Smooth muscle cell (in vitro differentiated cells): ENCODE data around the gene ANXA6. TPM values are rescaled to one million over a fixed set of nuclear protein-coding genes. Genes with fewer than 3 reads are reported as not detected.

ENCODE experiments used
- DNase-seq: peaks from one replicate; lab custom pipeline; 2025; ENCODE audit not compliant: unreplicated experiment; lab: John Stamatoyannopoulos, UW
- H2AFZ ChIP-seq: fragments of 200-600 bp; sonication (generic); 2 replicates; pipeline ENCODE4 v1.6.0; 2016; ENCODE audit warnings: antibody characterized with exemption, low read depth, mild to moderate bottlenecking
- H3F3A ChIP-seq: fragments of 200-600 bp; sonication (generic); 2 replicates; pipeline ENCODE4 v1.6.0; 2017; ENCODE audit warnings: antibody characterized with exemption, low read depth
- H3K27ac ChIP-seq: fragments of 200-600 bp; sonication (generic); 2 replicates; pipeline ENCODE4 v1.5.1; 2016; ENCODE audit warnings: low read depth, mild to moderate bottlenecking
- H3K27me3 ChIP-seq: fragments of 200-600 bp; sonication (generic); 2 replicates; pipeline ENCODE4 v1.6.1; 2016; ENCODE audit warnings: low read depth, mild to moderate bottlenecking
- H3K36me3 ChIP-seq: fragments of 200-600 bp; sonication (generic); 2 replicates; pipeline ENCODE4 v1.5.1; 2016; ENCODE audit warnings: low read depth
- H3K4me1 ChIP-seq: fragments of 200-600 bp; sonication (generic); 2 replicates; pipeline ENCODE4 v1.5.1; 2016; ENCODE audit warnings: low read depth
- H3K4me2 ChIP-seq: fragments of 200-600 bp; sonication (generic); 2 replicates; pipeline ENCODE4 v1.6.0; 2016; ENCODE audit warnings: mild to moderate bottlenecking
- H3K4me3 ChIP-seq: fragments of 200-600 bp; sonication (generic); 2 replicates; pipeline ENCODE4 v1.5.1; 2016; ENCODE audit warnings: mild to moderate bottlenecking
- H3K79me2 ChIP-seq: fragments of 200-600 bp; sonication (generic); 2 replicates; pipeline ENCODE4 v1.6.0; 2016; ENCODE audit warnings: low read depth, mild to moderate bottlenecking
- H3K9ac ChIP-seq: fragments of 200-600 bp; sonication (generic); 2 replicates; pipeline ENCODE4 v1.6.0; 2016; ENCODE audit warnings: low read depth
- H3K9me3 ChIP-seq: fragments of 200-600 bp; sonication (generic); replicated peaks from 2 replicates; pipeline ENCODE4 v1.5.1; 2016; ENCODE audit warnings: low read depth
- H4K20me1 ChIP-seq: fragments of 200-600 bp; sonication (generic); 2 replicates; pipeline ENCODE4 v1.6.0; 2016; ENCODE audit warnings: low read depth
- WGBS: methylation state at CpG from one replicate; pipeline ENCODE4 v1.1.7; 2016; ENCODE audit warnings: low lambda C conversion rate; 5-methylcytosine and 5-hydroxymethylcytosine counted together
- polyA plus RNA-seq: library from polyadenylated mRNA; unstranded; fragments of >200 nt; fragmentation: Nextera tagmentation; extraction: Ambion mirVana; gene quantifications from 2 replicates; pipeline ENCODE4 v1.2.1, GENCODE V29; 2016
- total RNA-seq: library from RNA; depleted of rRNA; stranded (reverse); fragments of >200 nt; gene quantifications from 2 replicates; pipeline ENCODE4 v1.2.3, GENCODE V29; 2014
- TF ChIP-seq, protein P1 (sequence below): fragments of 200-600 bp; sonication (generic); IDR thresholded peaks from 2 replicates; pipeline ENCODE4 v1.5.1; 2017; ENCODE audit warnings: borderline replicate concordance, mild to moderate bottlenecking, antibody characterized with exemption; ENCODE audit not compliant: insufficient read depth, poor library complexity, severe bottlenecking

Gene ANXA6
- total and polyA plus RNA-seq, 2 experiments from 2014 or later, result 264 to 279 TPM

DNA sequence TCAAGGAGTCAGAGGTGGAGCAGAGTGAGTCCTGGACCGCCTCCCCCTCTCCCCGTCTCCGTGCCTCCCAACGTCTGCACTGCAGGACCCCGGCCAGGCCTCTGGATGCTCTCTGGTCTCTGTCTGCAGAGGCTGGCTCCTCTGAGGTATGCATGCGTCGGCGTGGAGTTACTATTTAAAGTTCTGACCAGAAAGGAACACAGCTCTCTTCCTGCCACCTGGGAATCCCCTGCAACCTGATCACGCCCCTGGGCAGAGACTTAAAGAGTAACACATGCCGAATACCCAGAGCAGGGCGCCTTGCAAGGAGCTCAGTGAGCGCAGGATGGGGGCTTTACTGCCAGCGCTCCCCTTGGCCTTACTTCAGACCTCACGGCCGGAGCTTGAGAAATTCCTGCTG lies 16.0 kb downstream of the ANXA6 start:
- H4K20me1 ChIP-seq, result peaks cover 99% of the 10 kb centered on the region
- H3K4me3 ChIP-seq, result no peak overlapping the region
- no peak overlapping the region for H3K4me2 ChIP-seq
- H2AFZ ChIP-seq, result no peak overlapping the region
- H3K79me2 ChIP-seq, result peaks cover 59% of the 10 kb centered on the region
- DNase-seq, result no peak
- peak overlapping the region; percentile 38 for H3K27ac ChIP-seq
- H3K36me3 ChIP-seq, result peaks cover 5% of the 10 kb centered on the region
- no peaks in the 10 kb centered on the region for H3K27me3 ChIP-seq
- H3K4me1 ChIP-seq, result peaks cover 8% of the 10 kb centered on the region
- no peaks in the 10 kb centered on the region for H3F3A ChIP-seq
- H3K9me3 ChIP-seq, result no peaks in the 10 kb centered on the region
- no peak overlapping the region for H3K9ac ChIP-seq
- WGBS, result 60% methylated on average over 15 of the region's 15 CpGs
- TF ChIP-seq, protein P1, sequence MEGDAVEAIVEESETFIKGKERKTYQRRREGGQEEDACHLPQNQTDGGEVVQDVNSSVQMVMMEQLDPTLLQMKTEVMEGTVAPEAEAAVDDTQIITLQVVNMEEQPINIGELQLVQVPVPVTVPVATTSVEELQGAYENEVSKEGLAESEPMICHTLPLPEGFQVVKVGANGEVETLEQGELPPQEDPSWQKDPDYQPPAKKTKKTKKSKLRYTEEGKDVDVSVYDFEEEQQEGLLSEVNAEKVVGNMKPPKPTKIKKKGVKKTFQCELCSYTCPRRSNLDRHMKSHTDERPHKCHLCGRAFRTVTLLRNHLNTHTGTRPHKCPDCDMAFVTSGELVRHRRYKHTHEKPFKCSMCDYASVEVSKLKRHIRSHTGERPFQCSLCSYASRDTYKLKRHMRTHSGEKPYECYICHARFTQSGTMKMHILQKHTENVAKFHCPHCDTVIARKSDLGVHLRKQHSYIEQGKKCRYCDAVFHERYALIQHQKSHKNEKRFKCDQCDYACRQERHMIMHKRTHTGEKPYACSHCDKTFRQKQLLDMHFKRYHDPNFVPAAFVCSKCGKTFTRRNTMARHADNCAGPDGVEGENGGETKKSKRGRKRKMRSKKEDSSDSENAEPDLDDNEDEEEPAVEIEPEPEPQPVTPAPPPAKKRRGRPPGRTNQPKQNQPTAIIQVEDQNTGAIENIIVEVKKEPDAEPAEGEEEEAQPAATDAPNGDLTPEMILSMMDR, result no peak

DNA sequence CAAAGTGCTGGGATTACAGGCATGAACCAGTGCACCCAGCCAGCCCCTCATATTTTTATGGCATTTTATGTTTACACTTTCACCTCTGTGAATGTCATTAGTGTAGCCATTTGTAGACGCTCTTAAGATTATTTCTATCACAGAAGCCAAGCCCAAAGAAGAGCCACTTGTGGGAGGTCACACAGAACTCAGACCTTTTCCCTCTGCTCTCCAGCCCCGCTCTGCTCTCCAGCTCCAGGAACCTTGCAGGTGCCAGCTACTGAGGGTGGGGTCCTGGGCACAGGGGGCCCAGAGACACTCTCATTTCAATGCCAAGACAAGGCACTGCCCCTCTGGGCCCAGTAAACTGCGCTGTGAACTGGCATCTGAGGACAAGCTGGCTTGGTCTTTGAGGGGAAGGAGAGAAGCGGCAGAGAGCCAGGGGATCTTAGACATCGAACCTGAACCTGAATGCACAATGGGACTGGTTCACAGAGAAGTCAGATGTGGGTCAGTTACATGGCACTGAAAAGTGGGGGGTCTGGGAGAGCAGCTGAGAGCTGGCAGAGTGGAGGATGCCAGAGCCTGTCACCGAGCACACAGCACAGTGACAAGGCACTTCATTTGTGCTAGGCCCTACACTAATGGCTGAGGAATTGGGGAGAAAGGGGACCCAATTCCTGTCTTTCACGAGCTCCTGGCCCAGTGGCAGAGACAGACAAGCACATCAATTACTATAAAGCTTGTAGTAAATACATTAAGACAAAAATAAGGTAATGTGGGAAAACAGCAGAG lies 16.7 kb downstream of the ANXA6 start:
- no peaks in the 10 kb centered on the region for H3K27me3 ChIP-seq
- peaks cover 8% of the 10 kb centered on the region for H3K4me1 ChIP-seq
- no peak overlapping the region for H3K27ac ChIP-seq
- peaks cover 5% of the 10 kb centered on the region for H3K36me3 ChIP-seq
- peaks cover 53% of the 10 kb centered on the region for H3K79me2 ChIP-seq
- TF ChIP-seq, protein P1, result no peak
- WGBS, result 95% methylated on average over 7 of the region's 7 CpGs
- no peak for DNase-seq
- H3K4me2 ChIP-seq, result no peak overlapping the region
- no peak overlapping the region for H2AFZ ChIP-seq
- H3K4me3 ChIP-seq, result no peak overlapping the region
- H4K20me1 ChIP-seq, result peaks cover 99% of the 10 kb centered on the region
- H3K9ac ChIP-seq, result no peak overlapping the region
- no peaks in the 10 kb centered on the region for H3K9me3 ChIP-seq
- H3F3A ChIP-seq, result no peaks in the 10 kb centered on the region

DNA sequence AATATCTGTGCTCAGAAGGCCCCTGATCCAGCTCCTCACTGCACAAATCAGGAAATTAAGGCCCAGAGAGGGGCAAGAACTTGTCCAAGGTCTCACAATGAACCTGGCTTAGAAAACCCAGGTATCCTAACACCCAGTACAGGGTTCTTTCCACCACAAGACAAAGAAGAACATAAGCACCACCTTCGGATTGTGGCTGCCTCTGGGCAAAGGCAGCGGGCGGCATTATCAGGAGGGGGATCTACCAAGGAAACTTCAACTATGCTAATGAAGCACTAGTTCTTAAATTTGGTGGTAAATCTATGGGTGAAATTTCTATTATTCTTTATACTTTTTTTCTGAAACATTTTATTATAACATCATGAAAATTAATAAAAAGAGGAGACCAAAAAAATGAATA lies 17.9 kb downstream of the ANXA6 start:
- Histone ChIP-seq H3K4me1 (peaks cover 8% of the 10 kb centered on the region), H3K27ac (no peak overlapping the region), H4K20me1 (peaks cover 99% of the 10 kb centered on the region), H3K27me3 (no peaks in the 10 kb centered on the region), H3K9me3 (no peaks in the 10 kb centered on the region), H3K36me3 (peaks cover 5% of the 10 kb centered on the region), H3K9ac (no peak overlapping the region), H3F3A (no peaks in the 10 kb centered on the region), H3K4me3 (no peak overlapping the region), H3K79me2 (peaks cover 40% of the 10 kb centered on the region), H2AFZ (no peak overlapping the region), H3K4me2 (no peak overlapping the region)
- DNase-seq, result no peak
- 93% methylated on average over 3 of the region's 3 CpGs for WGBS
- TF ChIP-seq, protein P1, result no peak

DNA sequence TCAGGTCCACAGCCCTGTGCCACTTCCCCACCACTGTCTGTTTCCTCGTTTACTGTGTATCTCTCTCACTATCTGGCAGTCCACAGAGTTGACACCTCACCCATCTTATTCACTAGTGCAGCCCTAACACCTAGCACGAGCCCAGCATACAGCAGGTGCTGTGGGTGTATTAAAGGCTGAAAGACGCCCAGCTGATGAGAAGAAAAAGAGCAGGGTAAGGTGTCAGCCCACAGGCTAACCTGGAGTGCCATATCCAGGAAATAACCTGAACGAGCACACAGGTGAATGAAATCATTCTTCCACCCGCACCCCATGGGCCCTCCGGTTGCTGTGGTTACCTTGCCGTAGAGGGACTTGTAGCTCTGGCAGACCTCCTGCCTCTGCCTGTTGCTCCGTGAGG lies 18.6 kb downstream of the ANXA6 start:
- 93% methylated on average over 8 of the region's 8 CpGs for WGBS
- H3K79me2 ChIP-seq, result peaks cover 34% of the 10 kb centered on the region

More for the DNA sequence above, 18.6 kb downstream of the ANXA6 start:
- peaks cover 94% of the 10 kb centered on the region for H4K20me1 ChIP-seq
- H3K4me1 ChIP-seq, result peaks cover 8% of the 10 kb centered on the region
- H3K9ac ChIP-seq, result no peak overlapping the region
- H3K4me3 ChIP-seq, result no peak overlapping the region
- H3K4me2 ChIP-seq, result no peak overlapping the region
- no peak for DNase-seq
- H3K27ac ChIP-seq, result no peak overlapping the region
- no peak overlapping the region for H2AFZ ChIP-seq
- peaks cover 7% of the 10 kb centered on the region for H3K36me3 ChIP-seq
- no peaks in the 10 kb centered on the region for H3K9me3 ChIP-seq
- no peaks in the 10 kb centered on the region for H3F3A ChIP-seq
- TF ChIP-seq, protein P1, result no peak
- no peaks in the 10 kb centered on the region for H3K27me3 ChIP-seq
